ENCODE data around the gene ACAP2. TPM values are rescaled to one million over a fixed set of nuclear protein-coding genes. Genes with fewer than 3 reads are reported as not detected.
"Not testable (repeated sequence)": the region's sequence is repeated elsewhere in the genome, so short reads cannot be mapped to it uniquely, and the experiment has no call there.

The ACAP2 gene
- polyA plus RNA-seq, 4 donors = 35.6 to 37.3 (median 36.2) TPM

DNA sequence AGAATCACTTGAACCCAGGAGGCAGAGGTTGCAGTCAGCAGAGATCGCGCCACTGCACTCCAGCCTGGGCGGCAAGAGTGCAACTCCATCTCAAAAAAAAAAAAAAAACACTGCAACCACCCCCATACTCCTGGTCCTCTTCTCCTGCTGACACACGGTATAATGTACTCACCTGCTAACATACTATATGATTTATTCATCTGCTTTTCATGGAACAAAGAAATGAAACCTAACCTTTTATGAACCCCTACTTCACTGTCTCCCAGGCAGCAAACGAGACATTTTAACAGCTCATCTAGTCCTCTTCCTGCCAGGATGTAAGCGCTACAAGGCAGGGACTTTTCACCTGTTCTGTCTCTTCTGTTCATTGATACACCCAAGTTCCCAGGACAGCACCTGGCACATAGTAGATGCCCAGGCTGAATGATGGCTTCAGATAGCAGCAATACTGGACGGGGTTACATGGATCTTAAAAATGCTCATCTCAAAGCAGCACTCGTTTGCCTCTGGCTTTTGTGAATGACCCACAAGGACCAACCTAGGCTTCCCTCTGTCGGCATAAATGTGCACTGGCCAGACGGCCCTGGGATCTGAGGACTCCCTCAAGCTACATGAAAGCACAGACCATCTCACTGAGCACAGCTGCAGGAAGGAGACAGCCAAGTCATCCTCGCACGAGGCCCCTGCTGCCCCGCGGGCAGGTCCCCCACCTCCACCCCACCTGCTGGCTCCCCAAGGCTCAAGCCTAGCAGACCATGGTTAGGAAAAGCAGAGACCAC is 192.2 kb downstream of the ACAP2 start:
- no peak for DNase-seq (ENCODE audit: low read depth in 4 of 4, low spot score in 3 of 4)

DNA sequence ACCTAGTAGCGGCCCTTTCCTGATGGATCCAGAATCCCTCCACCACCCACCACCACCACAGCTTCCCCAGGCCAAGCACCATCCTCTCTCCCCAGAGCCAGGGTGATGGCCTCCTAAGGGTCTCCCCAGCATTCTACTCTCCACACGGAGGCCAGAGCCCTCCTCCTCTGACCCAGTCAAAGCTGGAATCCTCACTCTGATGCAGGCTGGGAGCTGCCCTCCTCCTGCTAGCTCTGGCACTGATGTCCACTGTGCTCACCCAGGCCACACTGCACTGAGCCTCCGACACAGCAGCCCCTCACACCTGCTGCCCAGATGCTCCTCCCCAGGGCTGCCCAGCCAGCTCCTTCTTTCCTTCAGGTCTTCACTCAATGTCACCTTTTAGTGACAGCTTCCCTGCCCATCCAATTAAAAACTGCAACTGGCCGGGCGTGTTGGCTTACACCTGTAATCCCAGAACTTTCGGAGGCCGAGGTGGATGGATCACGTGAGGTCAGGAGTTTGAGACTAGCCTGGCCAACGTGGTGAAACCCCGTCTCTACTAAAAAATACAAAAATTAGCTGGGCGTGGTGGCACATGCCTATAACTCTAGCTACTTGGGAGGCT is 192.9 kb downstream of the ACAP2 start:
- no peak for DNase-seq (ENCODE audit: low read depth in 4 of 4, low spot score in 3 of 4)

DNA sequence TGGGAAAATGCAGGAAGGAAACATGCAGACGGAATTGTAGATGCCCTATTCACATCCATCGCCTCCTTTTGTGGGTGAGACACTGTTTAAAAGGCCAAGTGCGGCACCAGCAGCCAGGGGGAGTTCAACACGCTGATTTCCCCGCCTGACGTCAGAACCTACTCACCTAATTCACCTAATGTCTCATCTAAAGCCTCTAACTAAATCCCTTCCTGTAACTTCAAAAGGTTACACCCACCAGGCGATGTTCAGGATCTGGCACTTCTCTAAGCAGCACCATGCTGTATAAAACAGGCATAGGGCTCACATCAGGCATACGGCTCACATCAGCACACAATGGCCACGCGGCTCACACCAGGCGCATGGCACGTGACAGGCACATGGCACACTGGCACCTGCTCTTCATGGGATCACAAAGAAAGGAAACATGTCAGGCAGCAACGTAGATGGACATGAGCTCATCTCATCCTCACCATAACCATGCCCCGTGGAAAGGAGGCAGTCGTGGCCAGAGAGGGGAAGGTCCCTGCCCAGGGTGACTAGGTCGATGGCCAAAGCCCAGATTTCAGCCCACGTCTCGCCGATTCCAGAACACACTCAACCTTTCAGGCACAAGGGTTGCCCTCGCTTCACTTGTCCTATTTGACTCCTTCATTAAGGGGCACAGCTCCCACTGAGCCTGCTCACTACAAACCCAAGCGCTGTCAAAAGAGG is 193.6 kb downstream of the ACAP2 start:
- DNase-seq (ENCODE audit: low read depth in 4 of 4, low spot score in 3 of 4) = no peak

DNA sequence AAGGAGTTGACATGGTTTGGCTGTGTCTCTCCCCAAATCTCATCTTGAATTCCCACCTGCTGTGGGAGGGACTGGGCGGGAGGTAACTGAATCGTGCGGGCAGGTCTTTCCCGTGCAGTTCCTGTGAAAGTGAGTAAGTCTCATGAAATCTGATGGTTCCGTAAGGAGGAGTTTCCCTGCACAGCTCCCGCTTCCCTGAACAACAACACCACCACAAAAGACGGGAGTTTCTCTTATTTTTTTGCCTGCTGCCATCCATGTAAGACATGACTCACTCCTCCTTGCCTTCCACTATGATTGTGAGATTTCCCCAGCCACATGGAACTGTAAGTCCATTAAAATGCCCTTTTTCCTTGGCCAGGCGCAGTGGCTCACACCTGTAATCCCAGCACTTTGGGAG is 194.5 kb downstream of the ACAP2 start:
- DNase-seq (ENCODE audit: low read depth in 4 of 4, low spot score in 3 of 4) = no peak

DNA sequence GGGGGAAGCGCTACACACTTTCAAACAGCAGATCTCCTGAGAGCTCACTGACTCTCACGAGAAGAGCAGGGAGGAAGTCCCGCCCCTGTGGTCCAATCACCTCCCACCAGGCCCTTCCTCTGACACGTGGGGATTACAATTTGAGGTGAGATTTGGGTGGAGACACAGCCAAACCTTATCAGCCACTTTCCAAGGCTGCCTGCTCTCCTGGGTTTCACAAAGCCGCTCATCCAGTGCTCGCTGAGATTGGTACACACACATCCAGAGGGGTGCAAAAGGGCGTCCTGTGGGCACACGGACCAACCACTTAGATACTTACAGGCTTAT is 195.0 kb downstream of the ACAP2 start:
- DNase-seq (ENCODE audit: low read depth in 4 of 4, low spot score in 3 of 4) = no peak

DNA sequence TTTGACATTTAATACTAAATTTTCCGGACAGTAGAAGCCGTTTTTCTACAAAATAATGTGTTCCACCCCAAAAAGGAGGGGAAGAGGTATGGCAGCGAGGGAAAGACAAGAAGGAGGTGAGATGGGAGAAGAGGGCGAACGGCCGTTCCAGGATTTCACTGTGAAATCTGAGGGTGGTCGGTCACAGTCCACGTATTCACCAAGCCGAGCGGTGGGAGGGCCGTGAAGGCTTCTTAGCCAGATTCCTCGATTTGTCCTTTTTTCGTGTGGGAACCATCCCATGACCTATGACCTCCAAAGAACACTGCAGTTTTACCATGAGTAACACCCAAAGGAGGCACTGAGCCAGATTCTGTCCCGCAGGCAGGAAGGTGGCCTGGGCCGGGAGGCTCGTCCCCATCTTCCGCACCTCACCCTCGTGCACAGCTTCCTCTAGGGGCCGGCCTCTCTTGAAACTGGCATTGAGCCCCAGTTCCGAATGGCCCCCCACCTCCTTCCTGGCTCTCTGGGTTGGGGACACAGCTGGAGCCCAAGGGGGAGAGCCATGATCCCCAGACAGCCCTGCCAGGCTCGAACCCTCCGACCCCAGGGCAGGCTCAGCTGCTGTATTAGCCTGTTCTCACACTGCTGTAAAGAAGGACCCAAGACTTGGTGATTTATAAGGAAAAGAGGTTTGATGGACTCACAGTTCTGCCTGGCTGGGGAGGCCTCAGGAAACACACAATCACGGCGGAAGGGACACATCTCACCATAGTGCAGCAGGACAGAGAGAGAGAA is 195.5 kb downstream of the ACAP2 start:
- DNase-seq (ENCODE audit: low read depth in 4 of 4, low spot score in 3 of 4) = no peak

DNA sequence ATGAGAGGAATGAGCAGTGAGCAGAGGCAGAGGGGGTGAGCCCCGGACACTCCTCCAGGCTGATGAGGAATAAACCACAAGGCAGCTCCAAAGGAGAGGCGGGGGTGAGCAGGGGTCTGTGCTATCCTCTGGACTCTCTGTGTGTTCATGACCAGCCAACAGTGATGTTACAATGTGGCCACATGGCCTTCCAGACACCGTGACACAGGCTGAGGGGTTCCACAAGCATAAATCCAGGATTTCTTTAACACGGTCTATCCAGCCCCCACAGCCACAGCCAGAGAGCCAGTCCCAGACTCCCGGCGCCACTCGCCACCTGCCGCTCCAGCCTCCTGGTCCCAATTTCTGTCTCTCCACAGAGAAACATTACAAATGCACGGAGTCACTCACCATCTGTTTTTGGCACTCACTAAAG is 196.2 kb downstream of the ACAP2 start:
- no peak for DNase-seq (ENCODE audit: low read depth in 4 of 4, low spot score in 3 of 4)

DNA sequence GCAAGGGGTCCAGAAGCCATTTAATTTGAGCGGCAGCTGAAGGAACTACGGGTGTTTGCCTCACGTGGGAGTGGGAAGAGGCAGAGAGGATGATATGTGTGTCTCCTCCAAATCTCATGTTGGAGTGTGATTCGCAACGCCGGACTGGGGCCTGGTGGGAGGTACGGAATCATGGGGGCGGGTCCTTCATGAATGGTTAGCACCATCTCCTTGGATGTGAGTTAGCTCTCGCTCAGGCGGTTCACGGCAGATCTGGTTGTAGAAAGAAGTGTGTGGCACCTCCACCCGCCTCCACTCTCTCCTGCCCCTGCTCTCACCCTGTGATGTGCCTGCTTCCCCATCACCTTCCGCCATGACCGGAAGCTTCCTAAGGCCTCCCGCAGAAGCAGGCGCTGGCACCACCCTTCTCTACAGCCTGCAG is 197.3 kb downstream of the ACAP2 start:
- no peak for DNase-seq (ENCODE audit: low read depth in 4 of 4, low spot score in 3 of 4)

DNA sequence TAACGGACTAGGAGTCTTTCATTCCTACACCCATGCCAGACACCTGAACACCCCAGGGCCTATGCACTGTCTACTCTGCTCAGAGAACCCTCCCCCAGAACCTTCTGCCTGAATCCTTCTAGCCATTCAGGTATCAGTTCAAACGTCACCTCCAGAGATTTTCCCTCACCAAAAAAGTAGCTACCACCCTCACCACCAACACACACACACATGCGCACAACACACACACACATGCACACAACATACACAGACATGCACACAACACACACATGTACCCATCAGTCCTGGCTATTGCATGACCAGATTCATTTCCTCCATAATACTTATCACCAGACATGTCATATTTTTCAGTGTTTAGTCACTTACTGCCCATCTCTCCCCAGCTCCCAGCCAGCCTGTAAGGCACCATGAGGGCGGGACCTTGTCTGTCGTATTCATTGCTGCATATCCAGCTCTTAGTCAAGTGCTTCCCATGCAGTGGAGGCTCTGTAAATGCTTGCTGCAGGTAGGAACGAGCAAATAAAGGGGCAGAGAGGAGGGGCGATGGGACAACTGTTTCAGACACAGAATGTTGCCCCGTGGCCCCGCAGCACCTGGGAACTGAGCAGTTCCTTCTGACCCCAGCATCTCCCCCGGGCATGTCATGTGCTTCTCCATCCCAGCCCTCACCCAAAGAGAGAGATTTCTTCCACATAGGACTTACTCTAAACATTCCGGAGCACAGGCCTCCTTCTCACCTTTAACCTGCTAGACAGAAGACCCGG is 201.0 kb downstream of the ACAP2 start:
- DNase-seq (ENCODE audit: low read depth in 4 of 4, low spot score in 3 of 4) = no peak

DNA sequence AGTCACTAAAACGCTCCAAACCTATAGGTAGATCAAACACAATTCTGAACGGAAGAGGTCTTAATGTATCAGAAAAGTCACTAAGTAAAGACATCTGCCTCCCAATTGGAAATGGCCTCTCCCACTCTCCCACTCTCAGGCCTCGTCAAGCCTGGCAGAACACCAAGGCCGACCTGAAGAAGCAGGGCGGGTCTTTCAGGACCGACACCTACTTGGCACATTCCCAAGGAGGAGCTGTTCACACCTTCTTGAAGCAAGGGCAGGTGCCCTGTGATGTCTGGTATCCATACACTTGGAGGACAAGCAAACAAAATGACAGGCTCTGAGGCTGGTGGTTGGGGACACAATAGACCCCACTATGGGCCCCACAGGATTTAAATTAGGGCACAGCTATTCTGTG is 201.9 kb downstream of the ACAP2 start:
- no peak for DNase-seq (ENCODE audit: low read depth in 4 of 4, low spot score in 3 of 4)

DNA sequence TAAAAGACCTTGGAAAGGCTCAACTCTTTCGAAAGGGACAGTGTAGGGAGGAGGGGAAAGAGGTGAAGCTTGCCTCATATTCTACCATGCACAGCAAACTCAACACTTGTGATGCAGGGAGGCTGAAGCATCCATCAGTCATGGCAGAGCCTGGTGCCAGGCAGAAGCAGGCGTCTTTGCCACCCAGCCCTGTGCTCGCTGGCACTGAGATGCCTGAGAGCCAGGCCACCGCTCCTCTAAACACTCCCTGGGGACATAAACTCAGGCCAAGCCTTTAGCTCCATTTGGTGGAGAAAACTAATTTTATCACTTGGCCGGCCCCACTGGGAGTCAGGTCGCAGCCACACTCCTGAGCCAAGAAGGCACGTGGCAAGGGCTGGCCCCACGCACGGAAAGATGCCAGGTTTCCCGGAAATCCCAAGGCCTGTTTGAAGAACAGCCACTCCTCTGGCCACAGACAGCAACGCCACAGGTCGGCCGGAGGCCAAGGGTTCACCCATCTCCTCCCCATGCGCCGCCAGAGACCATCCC is 202.6 kb downstream of the ACAP2 start:
- no peak for DNase-seq (ENCODE audit: low read depth in 4 of 4, low spot score in 3 of 4)

DNA sequence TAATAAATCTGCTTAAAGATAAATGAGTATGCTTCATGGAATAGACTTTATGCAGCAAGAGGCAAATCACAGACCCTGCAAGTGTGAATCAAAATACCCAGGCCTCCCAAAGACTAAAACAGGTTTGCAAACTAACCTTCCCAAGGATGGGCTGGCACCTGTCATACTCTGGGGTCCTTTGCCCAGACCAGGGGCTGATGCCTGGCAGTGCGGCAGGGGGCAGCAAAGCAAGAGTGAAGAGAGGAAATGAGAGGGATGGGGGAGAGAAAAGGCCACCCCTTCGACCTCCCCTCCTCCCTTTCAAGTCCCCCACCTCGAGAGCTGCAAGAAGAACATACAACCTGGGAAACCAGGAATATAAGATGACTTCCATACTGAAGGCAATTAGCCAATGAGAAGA is 203.7 kb downstream of the ACAP2 start:
- DNase-seq (ENCODE audit: low read depth in 4 of 4, low spot score in 3 of 4) = no peak

DNA sequence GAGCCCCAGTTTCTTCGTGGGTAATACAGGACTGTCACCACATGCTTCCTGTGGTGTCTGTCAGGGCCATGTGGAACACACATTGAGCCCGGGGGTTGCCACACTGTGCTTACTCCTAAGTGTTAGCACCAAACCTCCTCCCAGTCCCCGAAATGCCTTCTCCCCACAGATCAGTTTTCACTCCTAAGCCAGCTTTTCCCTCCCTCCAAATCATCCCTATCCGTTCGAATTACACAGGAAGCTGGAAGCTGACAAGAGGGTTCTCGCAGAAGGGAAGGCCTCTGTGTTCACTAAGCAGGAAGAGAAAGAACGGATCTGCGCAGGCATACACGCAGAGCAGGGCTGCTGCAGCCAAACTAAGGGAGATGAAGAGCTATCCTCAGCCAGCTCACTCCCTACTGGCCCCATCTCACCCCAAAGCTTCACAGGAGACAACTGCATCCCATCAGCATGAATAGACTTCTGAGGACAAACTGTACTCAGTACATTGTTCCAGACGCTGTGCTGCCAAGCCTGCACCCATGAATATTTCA is 204.2 kb downstream of the ACAP2 start:
- DNase-seq (ENCODE audit: low read depth in 4 of 4, low spot score in 3 of 4) = no peak

DNA sequence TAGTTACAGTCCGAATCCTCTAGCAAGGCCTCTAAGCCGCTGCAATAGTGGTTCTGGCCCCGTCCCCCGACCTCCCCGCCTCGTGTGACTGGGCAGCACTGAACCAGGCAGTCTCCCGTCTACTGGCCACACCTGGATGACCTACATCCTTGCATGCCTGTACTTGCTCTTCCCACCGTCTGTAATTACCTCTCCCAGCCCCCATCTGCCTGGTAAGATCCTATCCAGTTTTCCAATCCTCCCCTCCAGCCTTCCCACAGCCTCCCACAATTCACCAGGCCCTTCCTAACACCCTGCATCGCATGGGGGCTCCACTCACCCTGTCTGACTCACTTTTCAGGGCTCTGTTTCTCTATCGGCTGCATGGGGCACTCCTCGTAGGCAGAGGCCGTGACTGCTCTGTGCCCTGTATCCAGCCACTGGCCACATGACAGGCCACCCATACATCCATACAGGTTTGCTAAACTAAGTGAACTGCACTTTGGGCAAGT is 204.7 kb downstream of the ACAP2 start:
- DNase-seq (ENCODE audit: low read depth in 4 of 4, low spot score in 3 of 4) = no peak

DNA sequence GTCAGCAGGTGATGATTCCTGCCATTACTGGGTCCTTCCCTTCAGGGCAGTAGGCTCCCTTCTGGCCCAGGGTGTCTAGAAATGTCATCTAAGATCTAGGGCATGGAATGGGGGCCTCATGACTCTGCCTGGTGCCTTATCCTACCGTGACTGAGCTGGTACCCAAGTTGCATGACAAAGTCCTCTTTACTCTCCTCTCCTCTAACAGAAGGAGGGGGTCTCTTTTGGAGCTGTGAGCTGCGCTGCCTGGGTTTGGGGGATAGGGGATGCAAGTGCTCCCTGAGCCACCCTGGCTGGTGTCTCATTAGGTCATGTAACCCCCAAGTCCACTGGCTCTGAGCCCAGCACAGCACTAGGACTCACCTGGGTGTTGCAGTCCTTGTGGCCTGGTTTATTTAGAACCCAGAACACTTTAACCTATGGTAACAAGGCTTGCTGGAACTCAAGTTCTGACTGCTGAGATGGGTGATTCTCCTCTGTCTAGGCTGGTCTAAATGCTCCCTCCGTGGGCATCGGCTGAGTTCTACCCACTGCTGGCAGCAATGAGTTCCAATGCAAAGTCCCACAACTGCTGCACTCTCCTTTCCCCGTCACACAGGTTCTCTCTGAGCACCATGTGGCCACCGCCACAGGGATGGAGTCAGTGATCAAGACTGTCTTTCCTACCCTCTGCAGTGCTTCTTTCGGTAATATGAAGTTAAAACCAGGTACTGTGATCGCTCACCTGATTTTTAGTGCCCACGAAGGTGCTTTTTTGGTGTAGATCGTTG is 205.8 kb downstream of the ACAP2 start:
- no peak for DNase-seq (ENCODE audit: low read depth in 4 of 4, low spot score in 3 of 4)

DNA sequence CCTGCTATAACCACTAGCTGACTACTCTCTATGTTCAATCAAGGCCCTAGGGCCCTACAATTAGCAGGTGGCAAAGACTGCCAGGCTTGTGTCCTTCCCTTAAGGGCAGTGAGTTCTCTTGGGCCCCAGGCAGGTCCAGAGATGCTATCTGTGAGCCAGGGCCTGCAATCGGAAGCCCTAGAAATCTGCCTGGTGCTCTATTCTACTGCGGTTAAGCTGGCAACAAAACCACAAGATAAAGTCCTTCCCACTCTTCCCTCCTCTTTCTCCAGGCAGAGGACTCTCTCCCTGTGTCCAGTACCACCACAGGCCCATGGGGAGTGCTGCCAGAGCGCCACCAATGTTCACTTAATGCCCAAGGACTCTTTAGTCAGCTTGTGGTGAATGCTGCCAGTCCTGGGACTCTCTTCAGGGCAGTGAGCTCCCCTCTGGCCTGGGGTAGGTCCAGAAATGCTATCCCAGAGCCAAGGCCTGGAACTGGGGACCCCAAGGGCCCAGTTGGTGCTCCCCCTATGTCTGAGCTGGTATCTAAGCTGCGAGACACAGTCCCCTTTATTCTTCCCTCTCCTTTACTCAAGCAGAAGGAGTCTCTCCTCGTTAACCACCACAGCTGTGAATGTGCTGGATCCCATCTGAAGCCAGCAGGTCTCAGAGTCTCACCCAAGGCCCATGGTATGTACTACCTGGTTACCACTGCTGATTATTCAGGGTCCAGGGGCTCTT is 206.6 kb downstream of the ACAP2 start:
- DNase-seq (ENCODE audit: low read depth in 4 of 4, low spot score in 3 of 4) = no peak

DNA sequence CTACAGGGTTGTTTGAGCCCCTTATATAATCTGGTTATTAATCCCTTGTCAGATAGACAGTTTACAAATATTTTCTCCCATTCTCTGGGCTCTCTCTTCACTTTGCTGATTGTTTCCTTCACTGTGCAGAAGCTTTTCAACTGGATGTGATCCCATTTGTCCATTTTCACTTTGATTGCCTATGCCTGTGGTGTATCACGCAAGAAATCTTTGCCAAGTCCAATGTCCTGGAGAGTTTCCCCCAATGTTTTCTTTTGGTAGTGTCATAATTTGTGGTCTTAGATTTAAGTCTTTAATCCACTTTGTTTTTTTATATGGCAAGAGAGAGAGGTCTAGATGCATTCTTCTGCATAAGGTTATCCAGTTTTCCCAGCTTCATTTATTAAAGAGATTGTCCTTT is 212.6 kb downstream of the ACAP2 start:
- DNase-seq (ENCODE audit: low read depth in 4 of 4, low spot score in 3 of 4) = no peak

DNA sequence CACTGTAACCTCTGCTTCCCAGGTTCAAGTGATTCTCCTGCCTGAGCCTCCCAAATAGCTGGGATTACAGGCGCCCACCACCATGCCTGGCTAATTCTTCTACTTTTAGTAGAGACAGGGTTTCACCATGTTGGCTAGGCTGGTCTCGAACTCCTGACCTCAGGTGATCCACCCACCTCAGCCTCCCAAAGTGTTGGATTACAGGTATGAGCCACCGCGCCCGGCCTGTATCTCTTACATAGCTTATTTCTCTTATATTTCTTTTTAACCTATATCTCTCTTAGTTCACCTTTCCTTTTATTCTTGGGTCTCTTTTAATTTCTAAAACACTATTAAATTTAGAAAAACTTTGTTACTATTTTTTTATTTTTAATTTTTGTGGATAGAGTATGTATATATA is 213.9 kb downstream of the ACAP2 start:
- not testable (repeated sequence) for DNase-seq (ENCODE audit: low read depth in 4 of 4, low spot score in 3 of 4)
